NCI-H2196 treated with DMSO at 0.1 percent for 48 hours (cell line): ENCODE results near the gene PCSK5.

Experiments
- DNase-seq: peaks from one replicate; lab custom pipeline; 2025; ENCODE audit not compliant: unreplicated experiment; lab: John Stamatoyannopoulos, UW

Gene PCSK5

DNA sequence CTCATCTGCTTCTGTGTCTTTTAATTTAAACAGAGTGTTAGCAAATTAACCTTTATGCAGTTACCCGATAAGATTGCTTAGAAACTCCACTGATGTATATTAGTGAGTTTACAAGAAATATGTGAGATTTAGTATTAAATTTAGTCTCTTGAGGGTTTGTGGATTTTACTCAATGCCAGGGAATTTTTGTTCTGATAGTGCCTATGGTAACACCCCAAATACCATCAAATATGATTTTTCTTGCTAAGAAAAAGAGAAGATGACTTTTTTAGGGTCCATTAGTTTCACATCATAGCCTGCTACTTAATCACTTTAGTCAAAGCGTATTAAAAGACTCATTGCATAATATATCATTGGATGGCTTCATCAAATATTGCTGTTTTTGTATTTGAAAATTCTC is 224.9 kb downstream of the PCSK5 start:
- no peak for DNase-seq

DNA sequence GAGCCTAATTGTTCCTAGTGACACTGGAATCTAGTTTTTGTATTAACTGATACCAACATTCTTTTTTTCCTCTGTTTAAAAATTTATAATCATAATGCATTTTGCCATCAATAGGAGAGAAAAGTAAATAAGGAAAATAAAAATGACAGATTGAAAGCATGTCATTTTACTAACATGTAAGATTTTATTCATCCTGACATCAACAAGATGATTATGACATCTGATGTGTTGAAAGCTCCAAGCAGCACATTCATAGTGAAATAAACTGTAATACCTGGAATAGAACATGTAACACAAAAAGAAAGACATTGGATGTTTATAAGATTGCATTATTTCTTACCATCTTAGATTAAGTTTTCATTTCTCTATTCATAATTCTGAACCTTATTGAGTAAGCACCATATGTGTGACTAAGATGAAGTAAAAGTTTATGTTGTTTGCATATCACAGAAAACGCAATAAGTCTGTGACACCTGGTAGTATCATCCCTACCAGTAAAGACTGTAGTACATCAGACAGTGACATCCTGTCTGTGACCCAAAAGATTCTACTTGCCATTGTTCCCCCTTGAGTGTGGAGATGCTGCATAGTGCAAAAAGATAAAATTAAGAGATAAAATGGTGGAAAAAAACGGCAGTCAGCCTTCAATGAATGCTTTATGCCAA is 225.6 kb downstream of the PCSK5 start:
- no peak for DNase-seq

GRCh38 chr9:76116913-76117312 is 226.4 kb downstream of the PCSK5 start:
- no peak for DNase-seq

- no peak for DNase-seq
Observed at GRCh38 chr9:76127637-76128036, 237.2 kb downstream of the PCSK5 start.

- DNase-seq = no peak
Observed at GRCh38 chr9:76135902-76136301, 245.4 kb downstream of the PCSK5 start.

GRCh38 chr9:76136986-76137385 is 246.5 kb downstream of the PCSK5 start:
- DNase-seq = no peak

DNA sequence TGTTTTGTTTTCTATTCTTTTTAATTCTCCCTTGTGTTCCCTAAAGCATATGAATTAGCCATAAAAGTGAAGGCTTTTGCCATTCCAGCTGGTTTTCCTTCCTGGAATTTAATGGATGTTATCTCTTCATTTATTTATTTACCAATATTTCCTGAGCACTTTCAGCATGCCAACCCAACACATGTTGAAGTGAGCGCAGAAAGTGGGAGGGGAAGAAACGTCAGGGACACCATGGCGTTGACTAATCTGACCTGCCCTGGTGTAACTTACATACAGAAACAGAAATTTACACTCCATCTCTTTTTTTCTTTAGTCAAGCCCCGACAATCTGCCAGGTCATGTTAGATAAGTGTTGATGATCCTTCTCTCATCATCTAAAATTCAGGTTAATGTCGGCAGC is 247.5 kb downstream of the PCSK5 start:
- no peak for DNase-seq

- no peak for DNase-seq
Observed at GRCh38 chr9:76138360-76138759, 247.9 kb downstream of the PCSK5 start.

DNA sequence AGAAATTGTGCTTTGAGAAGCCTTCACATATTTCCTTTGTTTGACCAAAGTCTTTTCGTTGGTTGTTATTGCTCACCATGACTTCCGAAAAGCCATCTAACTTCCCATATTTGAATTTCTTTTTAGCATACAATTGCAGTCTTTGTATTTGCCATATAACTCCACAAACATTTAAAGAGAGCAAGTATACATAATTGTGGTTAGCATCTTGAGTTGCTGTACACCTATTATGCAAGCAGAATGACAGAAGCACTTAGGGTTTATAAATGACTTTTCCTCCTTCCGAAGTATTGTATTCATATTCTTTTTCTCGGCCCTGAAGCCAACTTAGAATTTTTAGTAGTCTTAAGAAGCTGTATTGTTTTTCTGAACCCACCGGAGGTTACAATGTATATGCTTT is 253.4 kb downstream of the PCSK5 start:
- DNase-seq = no peak

GRCh38 chr9:76150013-76150412 is 259.5 kb downstream of the PCSK5 start:
- DNase-seq = no peak

GRCh38 chr9:76151267-76151666 is 260.8 kb downstream of the PCSK5 start:
- DNase-seq = no peak

DNA sequence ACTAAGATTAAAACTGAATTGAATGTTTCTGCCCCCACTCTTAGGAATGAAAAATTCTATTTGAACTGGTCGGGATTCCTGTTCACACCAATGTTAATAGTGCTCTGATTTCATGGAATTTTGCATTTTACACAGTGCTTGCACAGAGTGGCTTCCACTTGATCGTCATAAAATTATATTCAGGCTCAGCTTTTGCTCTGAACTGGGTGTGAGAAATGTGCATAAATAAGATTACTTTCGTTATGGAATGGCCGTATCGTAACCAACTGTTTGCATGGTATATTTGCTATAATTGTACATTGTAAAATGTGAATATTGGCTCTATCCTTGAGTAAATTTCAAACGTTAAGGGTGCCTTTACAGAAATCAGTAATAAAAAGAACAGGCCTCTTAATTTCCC is 262.9 kb downstream of the PCSK5 start:
- no peak for DNase-seq

GRCh38 chr9:76153902-76154629 is 263.6 kb downstream of the PCSK5 start:
- DNase-seq = no peak

GRCh38 chr9:76155361-76155760 is 264.9 kb downstream of the PCSK5 start:
- DNase-seq = no peak

GRCh38 chr9:76158713-76159112 is 268.2 kb downstream of the PCSK5 start:
- DNase-seq = no peak

- DNase-seq = no peak
Observed at GRCh38 chr9:76159293-76159926, 268.9 kb downstream of the PCSK5 start.

- no peak for DNase-seq
Observed at GRCh38 chr9:76161106-76161505, 270.6 kb downstream of the PCSK5 start.

DNA sequence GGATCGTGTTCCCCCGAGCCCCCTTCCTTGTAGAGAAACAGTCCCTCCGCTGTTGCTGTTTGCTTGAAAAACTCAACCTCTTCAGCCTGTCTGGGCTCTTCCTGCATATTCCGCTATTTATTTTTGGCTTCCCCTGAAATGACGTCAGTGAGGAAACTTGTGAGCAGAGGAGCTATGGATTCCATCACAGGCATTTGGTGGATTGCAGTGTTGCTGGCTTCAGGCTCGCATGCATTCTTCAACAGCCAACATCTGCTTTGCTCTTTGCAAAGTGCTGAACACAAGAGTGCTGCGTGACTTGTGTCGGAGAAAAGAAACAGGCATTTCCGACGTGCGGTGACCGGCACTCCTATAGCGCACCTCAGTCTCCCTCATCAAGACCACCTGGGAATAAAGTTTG is 271.1 kb downstream of the PCSK5 start:
- no peak for DNase-seq

- no peak for DNase-seq
Observed at GRCh38 chr9:76162086-76162730, 271.7 kb downstream of the PCSK5 start.

- DNase-seq = no peak
Observed at GRCh38 chr9:76162751-76163500, 272.5 kb downstream of the PCSK5 start.

DNA sequence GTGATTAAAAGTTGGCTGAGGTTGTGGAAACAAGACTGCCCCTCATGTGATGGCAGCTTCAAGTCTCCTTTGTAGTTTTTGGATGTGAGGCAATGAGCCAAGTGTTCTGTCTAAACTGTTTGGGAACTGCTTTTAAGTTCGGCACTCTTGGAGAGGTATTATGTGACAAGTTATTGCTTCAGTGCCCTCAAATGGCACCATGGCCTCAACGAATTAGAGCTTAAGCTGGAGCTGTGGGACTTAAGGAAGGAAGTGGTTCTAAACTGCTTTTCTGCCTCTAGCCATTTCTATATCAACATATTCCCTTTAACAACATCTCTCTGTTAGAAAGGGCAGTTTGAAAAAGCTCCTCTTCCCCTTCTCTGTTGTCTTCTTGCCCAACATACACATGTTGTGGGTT is 276.1 kb downstream of the PCSK5 start:
- DNase-seq = no peak
